Activated CD4-positive, alpha-beta T cell treated with anti-CD3 and anti-CD28 coated beads, Interleukin-2, Interleukin-6, amounts not matched to agents 100 ng/mL and 50 ng/mL, durations not matched to agents 16 hours and 8 hours (primary cell): Measurements from ENCODE around the gene CYSLTR2.
"Not testable (repeated sequence)": the region's sequence is repeated elsewhere in the genome, so short reads cannot be mapped to it uniquely, and the experiment has no call there.

Source experiments
- DNase-seq: peaks from one replicate; pipeline ENCODE4 v3.0.0-alpha.2; 2020

Gene CYSLTR2

DNA sequence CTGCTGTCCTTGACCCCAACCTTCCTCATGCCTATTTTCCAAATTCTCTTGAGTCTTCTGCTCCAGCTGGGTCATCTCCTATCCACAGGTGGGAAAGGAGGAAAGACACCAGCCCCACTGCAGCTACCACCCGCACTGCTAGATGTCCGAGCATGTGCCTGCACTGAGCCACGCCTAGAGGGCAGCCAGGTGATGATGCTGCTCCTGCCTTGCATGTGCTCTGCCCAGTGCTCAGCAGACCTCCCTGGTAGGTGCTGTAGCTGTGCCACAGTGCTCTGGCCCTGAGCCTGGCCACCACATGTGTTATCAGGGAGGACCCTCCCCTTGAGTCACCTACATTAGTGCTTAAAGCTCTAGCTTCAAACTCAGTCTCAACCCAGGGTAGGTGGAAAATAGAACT, 6.9 kb upstream of the CYSLTR2 start:
- DNase-seq, result no peak

DNA sequence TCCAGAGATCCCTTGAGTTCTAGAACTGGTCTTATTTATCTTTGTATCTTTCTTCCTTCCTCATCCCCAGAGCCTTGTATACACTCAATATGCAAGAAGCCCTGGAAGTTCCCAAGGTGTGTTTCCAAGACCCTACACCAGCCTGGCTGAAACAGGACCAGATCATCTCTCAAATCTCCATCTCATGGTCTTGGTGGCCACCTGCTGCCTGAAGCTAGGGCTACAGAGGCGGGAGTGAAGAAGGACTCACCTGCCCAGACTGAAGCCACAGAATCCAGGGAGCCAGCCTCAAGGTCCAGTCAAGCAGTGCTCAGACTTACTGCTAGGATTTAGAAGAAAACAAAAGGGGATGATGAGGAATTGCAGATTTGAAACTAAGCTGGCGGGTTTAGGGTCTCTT, 6.1 kb upstream of the CYSLTR2 start:
- no peak for DNase-seq

DNA sequence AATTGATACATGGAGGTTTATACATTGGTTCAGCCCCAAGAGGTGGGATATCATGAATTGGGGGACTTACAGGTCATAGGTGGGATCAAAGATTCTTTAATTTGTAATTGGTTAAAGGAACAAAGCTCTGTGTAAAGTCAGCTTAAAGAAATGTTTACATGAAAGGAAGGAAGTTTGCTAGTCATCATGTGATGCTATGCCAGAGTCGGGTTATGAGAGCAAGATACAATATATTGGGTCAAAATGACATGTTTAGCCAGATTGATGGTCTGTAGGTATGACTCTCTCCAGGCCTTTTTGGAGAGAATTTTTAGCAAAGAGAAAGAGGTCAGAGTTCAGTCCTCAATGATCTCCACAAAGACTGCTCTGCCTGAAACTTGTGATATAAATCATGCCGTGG, 5.3 kb upstream of the CYSLTR2 start:
- DNase-seq, result no peak

DNA sequence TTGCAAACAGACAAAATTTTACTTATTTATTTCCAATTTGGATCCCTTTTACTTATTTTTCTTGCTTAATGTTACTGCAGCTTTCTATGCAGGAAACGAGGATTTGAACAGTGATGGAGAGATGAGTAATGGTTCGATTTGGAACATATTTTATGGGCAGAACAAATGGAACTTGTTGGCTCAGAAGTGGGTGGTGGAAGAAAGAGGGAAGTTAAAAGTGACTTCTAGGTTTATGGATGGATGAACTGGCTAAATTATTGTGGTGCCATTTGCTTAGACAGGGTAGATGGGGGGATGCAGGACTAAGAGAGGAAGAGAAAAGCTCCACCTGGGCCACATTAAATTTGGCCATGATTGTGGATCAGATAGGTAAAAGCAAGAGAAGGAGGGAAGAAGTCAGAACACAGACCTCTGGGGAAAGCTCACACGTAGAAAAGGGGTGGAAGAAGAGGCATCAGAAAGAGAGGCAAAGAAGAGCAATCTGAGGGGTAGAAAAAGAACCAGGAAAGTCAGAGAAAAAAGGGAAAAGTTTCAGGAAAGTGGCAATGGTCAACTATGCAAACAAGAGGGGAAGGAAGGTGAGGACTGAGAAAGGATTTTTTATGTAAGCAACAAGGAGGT, 768 bp upstream of the CYSLTR2 start:
- no peak for DNase-seq

DNA sequence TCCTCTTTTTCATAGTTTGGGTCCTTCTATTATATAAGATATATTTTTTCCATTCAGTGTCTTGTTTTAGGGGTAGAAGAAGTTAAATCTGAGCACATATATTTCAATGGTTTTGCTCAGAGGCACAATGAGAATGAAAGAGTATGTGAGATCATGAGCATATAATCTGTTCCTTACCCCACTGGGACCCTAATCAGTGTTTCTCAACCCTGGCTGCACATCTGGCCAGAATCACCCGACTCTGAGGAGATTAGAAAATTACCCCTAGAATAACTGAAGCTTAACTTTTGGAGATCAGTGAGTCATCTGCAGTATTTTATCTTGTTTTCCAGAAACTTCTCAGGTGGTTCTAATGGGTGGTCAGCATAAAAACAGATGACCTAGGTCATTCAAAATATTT, 782 bp downstream of the CYSLTR2 start:
- no peak for DNase-seq

DNA sequence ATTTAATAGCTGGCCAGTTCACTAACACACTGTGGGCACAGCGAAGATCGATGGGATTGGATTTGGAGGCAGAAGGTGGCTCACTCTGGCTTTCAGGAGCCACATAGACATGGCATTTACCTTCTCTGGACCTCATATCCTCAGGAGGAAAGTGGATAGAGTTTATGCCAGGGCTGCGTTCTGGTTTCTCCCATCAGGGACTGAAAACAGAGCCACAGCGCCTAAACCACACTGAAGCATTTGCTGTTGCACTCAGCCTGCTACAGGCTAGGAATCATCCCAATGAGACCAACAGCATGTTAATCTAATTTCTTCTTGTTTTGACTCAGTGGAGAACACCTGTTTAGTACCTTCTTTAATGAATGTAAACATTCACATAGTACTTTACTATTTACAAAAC, 1.6 kb downstream of the CYSLTR2 start:
- DNase-seq, result no peak

DNA sequence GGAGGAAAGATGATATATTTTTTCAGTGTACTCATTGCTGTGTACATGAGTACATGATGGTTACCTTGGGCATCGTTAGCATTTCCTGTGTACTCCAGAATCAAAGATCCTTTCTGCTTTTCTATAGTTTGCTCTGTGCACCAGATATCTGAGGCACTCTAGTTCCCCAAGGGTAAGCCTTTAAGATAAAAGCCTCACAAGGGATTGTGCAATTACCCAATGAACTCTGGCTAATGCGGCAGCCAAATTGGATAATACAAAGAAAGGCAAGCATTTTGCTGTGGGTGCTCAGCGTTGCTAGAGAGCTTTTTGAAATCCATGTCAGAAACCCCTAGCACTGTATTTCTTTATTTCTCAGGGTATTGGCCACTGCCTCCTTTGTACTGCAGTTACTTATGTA, 2.9 kb downstream of the CYSLTR2 start:
- no peak for DNase-seq

DNA sequence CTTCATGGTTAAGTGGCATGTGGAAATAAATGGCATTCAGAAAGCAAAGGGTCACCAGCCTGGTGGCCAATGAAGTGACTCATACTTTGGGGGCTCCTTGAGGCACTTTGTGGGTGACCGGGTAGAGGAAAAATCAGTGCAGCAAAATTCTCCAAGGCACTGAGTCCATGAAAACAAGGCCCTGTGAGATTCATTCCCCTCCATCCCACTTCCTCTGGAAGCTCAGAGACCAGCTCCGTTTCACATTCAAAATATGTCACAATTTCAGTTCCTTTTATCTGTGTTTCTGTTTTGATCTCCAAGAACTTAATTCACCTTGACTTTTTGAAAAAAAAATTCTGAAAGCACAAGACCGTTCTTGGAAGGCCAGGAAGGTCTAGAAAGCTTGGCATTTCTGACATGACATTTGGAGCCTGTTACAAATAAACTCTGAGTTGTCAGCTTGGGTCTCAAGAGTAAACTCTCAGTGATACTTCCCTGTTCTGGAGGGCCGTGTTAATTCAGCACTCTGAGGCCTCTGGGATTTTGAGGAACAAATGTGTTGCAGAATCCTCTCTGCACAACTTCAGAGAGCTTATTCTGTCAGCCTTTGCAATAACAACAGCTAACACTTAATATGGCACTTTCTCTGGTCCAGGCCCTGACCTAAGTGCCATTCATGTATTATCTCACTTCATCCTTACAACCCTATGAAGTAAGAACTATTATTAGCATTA, 6.8 kb downstream of the CYSLTR2 start:
- DNase-seq, result no peak

DNA sequence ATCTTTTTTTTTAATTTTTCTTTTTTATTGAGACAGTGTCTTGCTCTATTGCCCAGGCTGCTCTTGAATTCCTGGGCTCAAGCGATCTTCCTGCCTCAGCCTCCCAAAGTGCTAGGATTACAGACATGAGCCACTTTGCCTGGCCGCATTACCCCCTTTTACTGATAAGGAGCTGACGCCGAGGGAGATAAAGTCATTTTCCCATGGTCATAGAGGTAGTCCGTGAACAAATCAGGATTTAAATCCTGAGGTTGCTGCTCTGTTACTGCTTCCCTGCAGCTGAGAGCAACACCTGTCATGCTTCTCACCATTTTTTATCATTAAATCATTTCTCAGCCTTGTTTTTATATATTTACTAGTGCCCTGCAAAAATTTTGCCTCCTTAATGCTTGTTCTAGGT, 7.4 kb downstream of the CYSLTR2 start:
- no peak for DNase-seq

DNA sequence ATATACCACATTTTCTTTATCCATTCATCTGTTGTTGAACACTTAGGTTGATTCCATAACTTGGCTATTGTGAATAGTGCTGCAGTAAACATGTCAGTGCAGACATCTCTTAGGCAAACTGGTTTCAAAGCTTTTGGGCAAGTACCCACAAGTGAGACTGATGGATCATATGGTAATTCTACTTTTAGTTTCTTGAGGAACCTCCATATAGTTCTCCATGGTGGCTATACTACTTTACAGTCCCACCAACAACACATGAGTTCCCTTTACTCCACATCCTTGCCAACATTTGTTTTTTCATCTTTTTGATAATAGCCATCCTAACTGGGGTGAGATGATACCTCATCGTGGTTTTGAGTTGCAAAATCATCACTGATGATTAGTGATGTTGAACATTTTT, 8.5 kb downstream of the CYSLTR2 start:
- no peak for DNase-seq

DNA sequence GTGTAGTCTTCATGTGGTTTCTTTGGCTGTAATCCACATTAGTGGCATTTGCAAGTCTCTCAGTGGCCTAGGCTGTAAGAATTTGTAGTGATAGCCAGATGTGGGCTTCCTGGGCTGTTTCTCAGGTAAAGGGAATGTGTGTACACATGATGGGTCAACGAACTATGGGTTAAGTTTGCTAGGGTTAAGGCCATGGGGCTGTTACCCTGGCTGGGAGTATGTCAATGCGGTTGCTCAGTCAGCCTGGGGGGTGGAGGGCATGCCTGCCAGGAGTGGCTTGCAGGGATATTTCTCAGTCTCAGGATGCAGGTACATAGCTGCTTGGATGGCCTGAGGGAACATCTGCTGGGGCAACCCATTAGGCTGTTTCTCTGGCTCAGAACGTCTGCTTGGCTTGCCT, 13.4 kb downstream of the CYSLTR2 start:
- DNase-seq, result no peak

DNA sequence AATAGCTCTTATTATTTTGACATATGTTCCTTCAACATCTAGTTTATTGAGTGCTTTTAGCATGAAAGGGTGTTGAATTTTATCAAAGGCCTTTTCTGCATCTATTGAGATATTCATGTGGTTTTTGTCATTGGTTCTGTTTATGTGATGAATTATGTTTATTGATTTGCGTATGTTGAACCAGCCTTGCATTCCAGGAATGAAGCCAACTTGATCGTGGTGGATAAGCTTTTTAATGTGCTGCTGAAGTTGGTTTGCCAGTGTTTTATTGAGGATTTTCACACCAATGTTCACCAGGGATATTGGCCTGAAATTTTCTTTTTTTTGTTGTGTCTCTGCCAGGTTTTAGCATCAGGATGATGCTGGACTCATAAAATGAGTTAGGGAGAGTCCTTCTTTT, 17.7 kb downstream of the CYSLTR2 start:
- DNase-seq, result not testable (repeated sequence)

DNA sequence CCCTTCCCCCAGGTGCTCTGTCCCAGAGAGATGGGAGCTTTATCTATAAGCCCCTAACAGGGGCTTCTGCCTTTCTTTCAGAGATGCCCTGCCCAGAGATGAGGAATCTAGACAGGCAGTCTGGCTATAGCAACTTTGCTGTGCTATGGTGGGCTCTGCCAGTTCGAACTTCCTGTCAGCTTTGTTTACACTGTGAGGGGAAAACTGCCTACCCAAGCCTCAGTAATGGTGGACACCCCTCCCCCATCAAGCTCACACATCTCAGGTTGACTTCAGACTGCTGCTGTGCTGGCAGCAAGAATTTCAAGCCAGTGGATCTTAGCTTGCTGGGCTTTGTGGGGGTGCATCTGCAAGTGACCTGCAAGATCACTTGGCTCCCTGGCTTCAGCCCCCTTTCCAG, 21.5 kb downstream of the CYSLTR2 start:
- no peak for DNase-seq

DNA sequence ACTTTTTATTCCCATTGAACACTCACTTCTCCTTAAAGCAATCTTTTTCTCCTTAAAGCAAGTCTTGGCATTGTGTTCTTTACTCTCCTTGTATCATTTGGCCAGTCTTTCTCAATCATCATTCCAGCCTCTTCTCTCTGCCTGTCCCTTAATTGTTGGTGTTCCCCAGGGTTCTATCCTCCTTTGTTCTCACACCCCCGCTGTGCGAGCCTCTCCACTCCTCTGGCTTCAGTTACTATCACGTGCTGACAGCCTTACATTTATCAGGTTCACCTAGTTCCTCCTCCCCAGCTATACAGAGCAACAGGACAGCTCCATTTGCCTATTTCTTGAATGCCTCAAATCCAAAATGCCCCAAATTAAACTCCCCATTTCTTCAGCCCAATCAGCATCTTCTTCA, 24.6 kb downstream of the CYSLTR2 start:
- DNase-seq, result no peak

DNA sequence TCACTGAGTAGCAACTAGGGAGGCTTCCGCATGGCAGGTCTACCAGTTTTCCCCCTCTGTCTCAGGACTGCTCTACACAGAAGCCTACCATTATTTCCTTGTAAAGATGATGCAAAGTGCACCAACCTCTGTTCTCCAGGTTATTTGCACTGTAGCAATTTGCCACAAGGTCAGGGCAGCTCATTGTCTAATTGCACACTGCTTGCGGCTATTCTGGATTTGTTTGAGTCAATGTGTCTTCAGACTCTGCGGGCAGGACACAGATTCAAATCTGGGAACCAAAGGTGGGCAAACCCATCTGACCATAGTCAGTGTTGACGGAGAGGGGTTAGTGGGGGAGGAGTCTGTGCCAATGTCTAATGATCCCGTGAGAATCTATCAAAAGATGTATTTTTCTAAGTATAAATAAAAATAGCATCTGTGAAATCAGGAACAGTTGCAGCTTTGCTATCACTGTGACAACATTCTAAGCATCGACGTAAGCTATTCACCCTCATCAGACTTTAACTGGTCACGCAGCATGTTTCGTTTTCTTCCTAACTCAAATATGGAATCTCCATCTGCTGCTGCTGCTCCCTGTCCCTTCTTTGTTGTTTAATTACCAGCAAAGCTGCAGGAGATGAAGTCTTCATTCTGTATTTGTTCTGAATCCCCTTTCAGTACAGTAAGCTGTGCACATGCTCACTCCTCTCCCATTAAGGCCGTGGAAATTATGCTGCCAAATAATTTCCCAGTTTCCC, 26.4 kb downstream of the CYSLTR2 start:
- DNase-seq, result no peak

DNA sequence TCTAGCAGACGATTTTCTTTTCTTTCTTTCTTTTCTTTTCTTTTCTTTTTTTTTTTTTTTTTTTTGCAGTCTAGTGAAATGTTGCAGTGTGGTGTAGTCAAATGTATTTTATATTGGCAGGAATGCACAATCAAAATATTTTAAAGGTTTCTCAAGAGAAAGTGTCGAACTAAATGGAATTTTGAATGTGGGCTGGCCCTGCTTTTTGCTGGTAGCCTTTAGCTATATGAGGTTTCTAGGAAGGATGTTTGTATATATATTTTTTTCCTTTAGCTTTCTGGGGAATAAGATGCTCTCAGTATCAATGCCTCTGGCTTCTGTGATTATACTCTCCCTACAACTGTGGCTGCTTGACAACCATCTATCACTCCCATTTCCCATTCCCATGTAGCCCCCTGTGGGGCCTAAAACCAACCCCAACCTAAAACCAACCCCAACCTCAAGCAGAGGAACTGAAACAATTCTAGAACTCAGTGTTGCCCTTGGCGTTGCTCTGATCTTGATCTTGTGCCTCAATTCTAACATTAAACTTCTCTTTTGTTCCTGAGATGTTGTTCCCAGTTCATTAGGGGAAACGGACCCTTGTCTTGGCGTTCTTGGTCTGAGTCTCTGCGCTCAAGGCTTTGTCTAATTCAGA, 27.1 kb downstream of the CYSLTR2 start:
- DNase-seq, result no peak

DNA sequence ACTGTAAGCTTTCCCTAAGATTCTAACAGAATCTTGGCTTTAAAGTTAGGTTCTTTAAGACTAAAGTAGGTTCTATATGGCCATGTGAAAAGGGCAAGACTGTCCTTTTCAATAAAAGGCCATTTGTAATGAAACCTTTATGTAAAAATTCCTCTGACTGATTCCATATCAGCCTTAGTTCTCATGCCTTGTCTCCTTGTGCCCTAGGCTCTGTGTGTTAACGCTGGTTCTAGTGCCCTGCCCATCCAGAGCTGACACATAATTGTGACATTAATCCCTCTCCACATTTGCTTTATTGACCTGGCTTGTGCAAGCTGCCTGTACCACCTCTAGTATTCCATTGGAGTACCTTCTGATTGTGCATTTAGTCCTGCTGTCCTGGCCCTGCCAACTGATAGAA, 28.2 kb downstream of the CYSLTR2 start:
- no peak for DNase-seq

DNA sequence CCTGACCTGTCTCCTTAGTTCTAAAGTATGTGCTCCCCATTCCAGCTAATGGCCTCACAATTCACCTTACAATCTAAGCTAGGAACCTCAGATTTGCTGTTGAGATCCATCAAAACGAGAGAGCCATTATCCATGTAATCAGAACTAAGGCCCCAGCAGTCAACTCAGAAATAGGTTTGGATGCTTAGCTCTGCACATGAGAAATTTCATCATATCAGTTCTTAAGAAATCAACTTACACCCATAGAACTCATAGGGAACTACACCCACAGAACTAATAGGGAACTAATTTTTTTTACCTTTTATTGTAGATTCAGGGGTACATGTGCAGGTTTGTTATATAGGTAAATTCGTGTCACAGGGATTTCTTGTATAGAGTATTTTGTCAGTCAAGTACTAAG, 28.7 kb downstream of the CYSLTR2 start:
- no peak for DNase-seq

DNA sequence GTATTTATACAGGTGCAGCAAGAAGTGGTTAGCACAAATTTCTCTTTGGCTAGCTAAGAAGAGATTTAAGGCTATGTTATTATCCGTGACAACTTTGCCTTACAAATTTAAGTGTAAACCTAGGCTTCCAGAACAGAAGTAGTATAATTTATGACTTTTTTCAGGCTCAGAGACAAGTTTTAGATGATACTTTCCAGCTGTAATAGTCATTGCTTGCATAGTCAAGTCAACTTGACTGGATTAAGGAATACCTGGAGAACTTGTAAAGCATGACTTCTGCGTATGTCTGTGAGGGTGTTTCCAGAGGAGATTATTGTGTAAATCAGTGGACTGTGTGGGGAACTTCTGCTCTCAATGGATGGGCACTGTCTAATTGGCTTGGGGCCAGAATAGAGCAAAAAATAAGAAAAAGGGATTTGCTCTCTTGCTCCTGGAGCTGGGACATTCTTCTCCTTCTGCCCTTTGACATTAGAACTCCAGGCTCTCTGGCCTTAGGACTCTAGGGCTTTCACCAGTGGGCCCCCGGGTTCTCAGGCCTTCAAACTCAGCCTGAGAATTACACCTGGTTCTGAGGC, 33.0 kb downstream of the CYSLTR2 start:
- no peak for DNase-seq

DNA sequence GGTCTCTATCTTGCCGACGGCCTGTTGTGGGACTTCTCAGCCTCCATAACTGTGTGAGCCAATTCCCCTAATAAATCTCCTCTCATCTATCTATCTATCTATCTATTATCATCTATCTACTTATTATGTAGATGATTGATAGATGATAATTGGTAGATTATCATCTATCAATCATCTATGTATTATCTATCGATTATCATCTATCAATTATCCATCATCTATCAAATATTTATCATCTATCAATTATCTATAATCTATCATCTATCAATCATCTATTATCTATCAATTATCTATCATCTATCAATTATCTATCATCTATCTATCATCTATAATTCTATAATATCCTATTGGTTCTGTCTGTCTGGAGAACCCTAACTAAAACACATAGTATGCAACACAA, 33.5 kb downstream of the CYSLTR2 start:
- no peak for DNase-seq

DNA sequence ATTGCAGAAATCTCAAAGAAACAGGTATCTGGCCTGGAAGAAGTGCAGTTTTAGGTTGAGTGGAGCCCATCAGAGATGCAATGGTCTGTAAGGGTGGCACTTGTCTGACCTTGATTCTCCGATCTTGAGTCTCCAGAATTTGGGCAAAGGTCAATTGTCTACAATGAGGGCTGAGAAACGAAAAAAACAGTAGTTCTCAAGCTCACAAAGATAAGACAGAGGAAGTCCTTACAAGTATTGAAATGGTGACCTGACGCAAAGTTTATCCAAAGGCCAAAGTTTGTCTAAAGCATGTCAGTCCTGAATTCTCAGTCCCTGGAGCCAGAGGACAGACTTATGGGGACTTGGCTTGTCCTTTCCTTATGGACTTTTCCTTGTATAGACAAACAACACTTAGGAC, 40.3 kb downstream of the CYSLTR2 start:
- no peak for DNase-seq

DNA sequence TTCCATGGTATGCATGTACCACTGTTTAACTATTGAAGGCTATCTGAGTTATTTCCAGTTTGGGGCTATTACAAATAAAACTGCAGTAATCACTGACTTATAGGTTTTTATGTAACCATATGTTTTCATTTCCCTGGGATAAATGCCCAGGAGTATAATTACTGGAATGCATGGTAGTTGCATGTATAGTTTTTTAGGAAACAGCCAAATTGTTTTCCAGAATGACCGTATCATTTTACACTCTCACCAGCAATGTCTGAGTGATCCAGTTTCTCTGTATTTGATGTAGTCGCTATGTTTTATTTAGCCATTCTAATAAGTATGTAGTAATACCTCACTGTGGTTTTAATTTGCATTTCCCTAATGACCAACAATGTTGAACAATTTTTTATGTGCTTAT, 42.0 kb downstream of the CYSLTR2 start:
- DNase-seq, result no peak

DNA sequence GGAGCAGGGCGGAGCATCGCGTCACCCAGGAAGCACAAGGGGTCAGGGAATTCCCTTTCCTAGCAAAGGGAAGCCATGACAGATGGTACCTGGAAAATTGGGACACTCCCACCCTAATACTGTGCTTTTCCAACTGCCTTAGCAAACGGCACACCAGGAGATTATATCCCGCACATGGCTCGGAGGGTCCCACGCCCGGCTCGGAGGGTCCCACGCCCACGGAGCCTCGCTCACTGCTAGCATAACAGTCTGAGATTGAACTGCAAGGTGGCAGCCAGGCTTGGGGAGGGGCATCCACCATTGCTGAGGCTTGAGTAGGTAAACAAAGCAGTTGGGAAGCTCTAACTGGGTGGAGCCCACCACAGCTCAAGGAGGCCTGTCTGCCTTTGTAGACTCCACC, 42.9 kb downstream of the CYSLTR2 start:
- DNase-seq, result not testable (repeated sequence)

DNA sequence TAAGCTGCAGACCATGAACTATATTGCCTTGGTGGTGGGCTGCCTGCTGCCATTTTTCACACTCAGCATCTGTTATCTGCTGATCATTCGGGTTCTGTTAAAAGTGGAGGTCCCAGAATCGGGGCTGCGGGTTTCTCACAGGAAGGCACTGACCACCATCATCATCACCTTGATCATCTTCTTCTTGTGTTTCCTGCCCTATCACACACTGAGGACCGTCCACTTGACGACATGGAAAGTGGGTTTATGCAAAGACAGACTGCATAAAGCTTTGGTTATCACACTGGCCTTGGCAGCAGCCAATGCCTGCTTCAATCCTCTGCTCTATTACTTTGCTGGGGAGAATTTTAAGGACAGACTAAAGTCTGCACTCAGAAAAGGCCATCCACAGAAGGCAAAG, 53.7 kb downstream of the CYSLTR2 start:
- no peak for DNase-seq
